T47D (cell line): Measurements from ENCODE around the gene SOD3.

Experiments
- DNase-seq, 2 experiments: peaks; one replicate each; pipeline versions ENCODE4 v3.0.0 to v3.0.0-alpha.2; 2011 to 2012; ENCODE audit warnings: low read depth in 1 of 2, low spot score in 1 of 2
- JUND ChIP-seq: IDR thresholded peaks from 2 replicates; pipeline ENCODE4 v1.6.1; 2012; ENCODE audit warnings: low read depth
- in situ Hi-C: cut with HindIII; loops from 2 replicates; pipeline ENCODE4 v1.10.0; 2016; ENCODE audit warnings: low sequenced_read_pairs, low pct_unique_long_range_greater_than_20kb

Gene SOD3

DNA sequence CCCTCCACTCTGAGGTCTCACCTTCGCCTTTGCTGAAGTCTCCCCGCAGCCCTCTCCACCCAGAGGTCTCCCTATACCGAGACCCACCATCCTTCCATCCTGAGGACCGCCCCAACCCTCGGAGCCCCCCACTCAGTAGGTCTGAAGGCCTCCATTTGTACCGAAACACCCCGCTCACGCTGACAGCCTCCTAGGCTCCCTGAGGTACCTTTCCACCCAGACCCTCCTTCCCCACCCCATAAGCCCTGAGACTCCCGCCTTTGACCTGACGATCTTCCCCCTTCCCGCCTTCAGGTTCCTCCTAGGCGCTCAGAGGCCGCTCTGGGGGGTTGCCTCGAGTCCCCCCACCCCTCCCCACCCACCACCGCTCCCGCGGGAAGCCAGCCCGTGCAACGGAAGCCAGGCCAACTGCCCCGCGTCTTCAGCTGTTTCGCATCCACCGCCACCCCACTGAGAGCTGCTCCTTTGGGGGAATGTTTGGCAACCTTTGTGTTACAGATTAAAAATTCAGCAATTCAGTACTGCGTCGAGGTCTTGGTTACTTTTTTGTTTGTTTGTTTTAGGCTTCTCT lies 5.0 kb downstream of the SOD3 start:
- in situ Hi-C loops: no loop called here
- DNase-seq: no peak

DNA sequence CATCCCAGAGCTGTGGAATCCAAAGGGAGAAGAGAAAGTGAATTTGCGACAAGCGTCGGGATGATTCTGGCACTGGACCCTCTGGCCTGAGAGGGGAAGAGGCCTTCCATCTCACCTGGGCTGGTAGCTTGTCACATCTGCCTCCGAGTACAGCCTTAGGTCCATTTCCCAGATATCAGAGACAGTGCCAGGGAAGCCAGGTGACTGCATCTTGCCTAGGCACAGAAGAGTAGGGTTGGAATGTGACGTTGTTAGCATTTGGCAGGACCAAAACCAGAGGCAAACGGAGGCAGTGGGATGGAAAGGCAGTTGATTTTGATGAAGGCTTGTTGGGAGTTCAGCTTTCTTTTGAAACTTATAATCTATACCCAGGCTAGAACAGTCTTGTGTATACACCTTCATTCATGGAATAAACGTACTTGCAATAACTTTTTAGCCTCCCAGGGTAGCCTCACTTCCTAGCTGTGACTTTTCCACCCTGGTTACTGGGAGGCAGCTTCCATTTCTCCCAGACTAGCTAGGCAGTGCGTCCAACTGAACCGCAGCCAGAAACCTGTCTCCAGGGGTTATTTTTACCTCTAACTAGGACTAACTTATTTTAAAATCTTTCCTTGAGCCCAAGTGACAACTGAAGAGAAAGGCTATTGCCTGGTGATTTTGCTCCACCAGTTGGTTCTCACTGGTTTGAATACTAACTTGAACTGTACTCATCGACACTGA lies 5.9 kb downstream of the SOD3 start:
- no peak for TF ChIP-seq JUND
- DNase-seq: no peak
- in situ Hi-C loops: no loop called here

More for the DNA sequence above, 5.0 kb downstream of the SOD3 start:
- TF ChIP-seq JUND: no peak

DNA sequence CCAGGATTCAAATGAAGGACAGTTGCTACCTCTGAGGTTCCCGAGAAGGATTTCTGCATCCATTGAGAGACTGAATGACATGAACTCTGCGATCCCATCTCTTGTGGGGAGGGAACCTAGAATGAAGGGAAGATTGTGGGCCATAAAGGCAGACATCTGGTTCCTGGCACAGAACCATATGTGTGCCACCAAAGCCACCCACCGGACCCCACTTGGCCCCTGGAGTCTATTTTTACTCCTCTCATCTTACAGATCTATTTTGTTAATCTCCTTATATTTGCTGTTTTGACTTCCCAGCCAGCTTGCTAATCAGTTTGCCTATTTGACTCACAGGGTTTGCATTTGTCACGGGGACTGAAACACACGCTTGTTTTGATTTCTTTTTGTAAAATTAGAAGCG lies 7.3 kb downstream of the SOD3 start:
- TF ChIP-seq JUND: no peak
- no peak for DNase-seq
- in situ Hi-C loops: no loop called here

DNA sequence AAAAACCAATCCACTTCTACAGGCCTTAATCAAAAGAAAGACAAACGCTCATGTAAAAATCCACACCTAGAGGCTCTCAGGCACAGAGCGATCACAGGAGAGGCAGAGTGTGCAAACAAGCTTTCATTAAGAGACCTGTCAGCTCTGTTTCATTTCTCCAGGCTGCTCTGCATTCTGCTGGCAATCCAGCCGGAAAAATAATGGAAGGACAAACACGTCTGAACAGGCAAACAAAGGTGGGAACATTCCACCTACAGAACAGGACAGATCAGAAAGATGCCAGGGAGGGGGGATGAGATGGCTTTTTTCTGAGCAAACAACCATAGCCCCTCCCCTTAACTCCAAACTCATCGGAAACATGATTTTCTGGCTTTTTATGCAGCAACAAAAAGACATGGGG lies 9.7 kb downstream of the SOD3 start:
- TF ChIP-seq JUND: no peak
- DNase-seq: peak in 1 of 2 experiments; percentile 75
- in situ Hi-C loops: no loop called here

DNA sequence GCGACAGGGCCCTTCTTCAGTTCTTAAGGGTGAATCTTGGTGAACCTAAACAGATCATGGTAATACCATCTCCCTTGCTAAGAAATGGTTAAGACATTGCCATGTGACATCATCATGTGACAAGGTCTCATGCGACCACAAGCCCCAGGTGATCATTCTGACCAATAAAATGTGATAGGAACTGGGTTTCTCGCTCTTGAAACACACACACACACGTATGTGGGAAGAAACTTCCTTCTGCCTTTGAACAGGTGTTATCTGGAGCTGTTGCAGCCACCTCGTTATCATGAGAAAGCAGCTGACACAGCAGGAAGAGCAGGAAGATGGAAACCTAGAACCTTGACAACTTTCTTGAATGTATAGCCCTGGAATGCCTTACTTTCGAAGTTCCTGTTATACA lies 10.2 kb downstream of the SOD3 start:
- no peak for TF ChIP-seq JUND
- in situ Hi-C loops: no loop called here
- DNase-seq: peak in 1 of 2 experiments; percentile 25

DNA sequence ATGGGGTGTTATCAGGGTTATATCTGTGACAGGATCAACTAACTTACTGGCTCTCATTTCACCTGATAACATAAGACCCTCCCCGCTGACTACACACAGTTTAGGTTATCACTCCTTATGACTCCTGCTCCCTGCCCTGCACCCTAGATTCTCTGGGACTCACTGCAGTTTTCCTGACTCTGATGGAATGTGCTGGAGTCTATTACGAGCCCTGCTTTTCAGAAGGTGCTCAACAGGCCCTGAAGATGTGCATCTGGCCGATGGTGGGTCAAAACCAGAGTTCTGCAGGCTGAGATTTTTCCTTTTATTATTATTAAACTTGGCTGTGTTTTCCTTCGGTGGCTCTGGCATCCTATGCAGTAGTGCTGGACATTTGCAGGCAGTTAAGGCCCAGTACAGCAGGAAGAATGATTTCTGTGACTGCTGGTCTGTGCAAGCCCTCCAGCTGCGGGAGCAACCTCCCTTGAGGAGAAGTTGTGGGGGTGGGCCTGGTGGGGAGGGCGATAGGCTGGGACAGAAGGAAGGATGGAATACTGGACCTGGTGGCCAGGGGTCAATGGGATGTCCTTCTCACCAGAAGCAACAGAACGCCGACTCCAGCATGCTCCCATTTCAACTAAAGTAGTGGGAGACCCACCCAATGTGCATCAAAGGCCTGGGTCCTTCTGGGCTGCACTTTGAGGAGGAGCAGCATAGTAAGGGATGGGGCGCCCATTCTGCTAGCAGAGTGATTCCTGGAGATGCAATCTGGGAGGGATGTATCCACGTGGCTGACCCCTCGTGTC lies 11.0 kb downstream of the SOD3 start:
- in situ Hi-C loops: no loop called here

DNA sequence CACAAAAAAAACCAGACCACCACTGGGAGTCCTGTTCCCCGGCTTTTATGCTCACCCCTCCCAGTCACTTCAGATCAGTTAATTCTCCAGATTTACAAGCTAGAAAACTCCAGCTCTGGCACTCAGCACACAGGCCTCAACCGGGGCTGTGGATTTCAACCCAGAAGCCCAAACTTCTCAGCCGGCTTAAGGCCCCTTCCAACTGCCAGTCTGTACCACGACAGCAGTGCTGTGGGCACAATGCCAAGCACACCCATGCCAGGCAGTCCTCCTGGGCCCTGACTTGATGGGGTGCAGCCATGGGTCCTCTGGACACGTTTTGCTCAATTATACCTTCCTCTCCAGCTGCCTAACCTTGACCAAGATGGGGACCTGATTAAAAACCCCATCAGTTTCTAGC lies 12.2 kb downstream of the SOD3 start:
- no peak for DNase-seq
- no peak for TF ChIP-seq JUND
- in situ Hi-C loops: no loop called here

More for the DNA sequence above, 11.0 kb downstream of the SOD3 start:
- TF ChIP-seq JUND: no peak
- DNase-seq: no peak

DNA sequence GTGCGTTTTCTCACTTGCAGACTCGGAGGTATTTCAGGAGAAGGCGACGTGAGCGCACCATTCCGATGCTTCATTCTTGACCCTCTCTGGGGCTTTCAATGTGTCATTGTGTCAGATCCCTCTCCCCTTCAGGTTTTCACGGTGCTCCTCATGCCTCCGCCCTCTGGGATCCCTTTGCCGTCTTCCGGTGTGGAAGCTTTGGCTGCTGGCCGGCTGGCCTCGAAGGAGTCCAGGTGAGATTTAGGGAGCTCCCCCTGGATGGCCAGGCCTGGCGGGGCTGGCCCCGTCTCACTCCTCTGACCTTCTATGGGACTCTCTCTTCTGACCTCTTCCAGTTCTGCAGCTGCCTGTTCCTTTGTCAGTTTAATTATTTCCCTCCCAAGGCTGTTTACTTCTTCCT lies 12.9 kb downstream of the SOD3 start:
- no peak for DNase-seq
- in situ Hi-C loops: no loop called here
- no peak for TF ChIP-seq JUND

DNA sequence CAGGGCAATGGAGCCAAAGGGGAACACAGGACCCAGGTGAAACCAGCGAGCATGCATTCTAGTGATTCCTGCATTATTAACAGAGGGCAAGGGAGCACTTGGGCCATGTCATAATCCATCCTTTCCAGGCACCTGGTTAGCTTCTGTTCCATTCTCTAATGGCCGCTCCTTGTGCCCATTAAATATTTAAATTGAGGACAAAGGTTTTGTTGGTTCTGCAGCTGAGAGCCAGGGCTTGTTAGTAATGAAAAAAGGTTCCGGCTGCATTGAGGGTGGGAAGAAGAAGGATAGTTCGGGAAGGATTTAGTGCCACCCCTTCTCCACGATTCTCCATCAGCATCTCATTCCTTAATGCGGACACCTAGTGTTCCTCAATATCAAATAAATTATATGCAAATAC lies 13.6 kb downstream of the SOD3 start:
- no peak for TF ChIP-seq JUND
- no peak for DNase-seq
- in situ Hi-C loops: no loop called here

DNA sequence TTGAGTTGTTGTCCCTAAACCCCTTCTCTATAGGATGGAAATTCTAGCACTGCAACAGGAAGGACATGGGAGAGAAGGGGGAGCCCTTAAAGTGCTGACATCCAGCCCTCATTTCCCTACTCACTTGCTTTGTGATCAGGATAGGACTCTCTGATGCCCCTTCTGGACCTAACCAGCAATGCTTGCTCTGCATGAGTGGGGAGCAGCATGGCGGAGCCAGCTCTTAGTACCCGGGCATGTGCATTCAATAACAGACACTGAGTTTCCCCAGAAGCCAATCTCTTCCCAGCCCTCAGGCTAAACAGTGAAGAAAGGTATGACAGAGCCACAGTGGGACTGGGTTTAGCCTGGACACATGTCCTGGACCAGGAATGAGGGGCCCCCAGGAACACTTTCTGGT lies 14.0 kb downstream of the SOD3 start:
- peak in 1 of 2 experiments; percentile 11 for DNase-seq
- TF ChIP-seq JUND: no peak
- in situ Hi-C loops: no loop called here

DNA sequence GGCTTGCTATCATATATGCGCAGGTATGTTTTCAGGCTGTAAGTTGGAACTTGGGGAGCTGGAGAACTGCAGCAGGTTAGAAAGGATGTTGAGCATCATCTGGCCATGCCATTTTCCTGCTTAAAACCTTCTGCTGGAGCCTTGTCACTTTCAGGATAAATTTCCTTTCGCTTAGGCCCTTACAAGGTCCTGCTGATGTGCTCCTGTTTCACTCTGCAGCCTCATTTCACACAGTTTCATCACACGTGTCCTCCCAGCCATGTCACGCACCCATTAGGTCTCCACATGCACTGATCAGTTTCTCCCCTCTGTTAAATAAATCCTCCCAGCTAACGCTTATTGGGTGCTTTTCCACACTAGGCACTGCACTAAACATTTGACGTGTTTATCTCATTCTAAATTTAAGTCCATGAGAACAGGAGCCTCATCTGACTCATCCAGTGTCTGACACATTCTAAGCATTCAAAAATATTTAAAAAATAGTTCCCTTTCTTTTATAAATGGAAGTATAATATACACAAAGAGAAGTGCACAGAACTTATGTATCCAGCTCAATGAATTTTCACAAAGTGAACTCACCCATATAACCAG lies 14.5 kb downstream of the SOD3 start:
- in situ Hi-C loops: no loop called here
- DNase-seq: no peak
- TF ChIP-seq JUND: no peak

DNA sequence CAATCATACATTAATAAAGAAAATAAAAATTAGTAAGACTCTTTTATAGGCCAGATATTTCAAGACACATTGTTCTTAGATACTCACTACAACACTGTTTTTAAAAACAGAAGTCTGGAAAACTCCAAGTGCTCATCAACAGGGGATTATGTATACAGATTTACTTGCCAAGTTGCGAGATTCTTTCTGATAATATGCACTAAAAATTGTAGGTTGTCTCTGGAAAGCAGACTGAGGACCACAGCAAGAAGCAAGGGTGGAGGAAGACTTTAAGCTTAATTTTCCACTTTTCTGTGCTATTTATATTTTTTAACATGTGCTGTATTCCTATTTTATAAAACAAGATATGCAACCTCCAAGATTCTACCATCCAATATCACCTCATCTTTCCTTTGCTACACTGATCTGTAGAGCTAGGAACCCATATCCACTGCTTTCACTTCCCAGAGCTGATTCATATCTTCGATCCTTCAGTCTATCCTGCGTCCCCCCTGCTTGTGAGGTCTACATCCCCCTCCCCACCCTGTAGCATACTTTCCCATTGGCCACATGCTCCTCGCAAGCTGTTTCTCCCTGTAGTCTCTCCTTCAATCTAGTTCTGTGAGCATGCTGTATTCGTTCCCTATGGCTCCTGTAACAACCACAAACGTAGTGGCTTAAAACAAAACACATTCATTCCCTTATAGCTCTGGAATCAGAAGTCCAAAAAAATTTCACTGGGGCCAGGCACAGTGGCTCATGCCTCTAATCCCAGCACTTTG lies 15.7 kb downstream of the SOD3 start:
- in situ Hi-C loops: no loop called here
- TF ChIP-seq JUND: no peak
- no peak for DNase-seq

DNA sequence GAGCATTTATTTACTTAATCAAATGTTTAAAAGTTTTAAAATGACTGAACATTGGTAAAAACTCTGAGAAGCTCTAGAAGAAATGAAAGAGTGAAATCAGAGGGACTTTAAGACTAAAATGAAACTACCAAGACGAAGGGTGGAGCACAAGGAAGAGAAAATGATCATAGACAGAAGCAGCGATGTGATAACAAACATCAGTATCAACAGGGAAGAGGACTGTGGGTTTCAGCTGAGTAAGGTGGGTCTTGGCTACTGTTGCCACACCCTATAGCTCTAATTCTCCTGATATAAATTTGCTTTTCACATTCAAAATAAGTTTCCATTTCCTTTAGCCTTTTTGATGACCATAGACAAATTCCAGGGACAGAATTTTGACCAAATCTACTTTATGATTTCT lies 18.4 kb downstream of the SOD3 start:
- DNase-seq: no peak
- in situ Hi-C loops: no loop called here
- no peak for TF ChIP-seq JUND
